Epithelial cell of proximal tubule (primary cell): Measurements from ENCODE around the gene NUMB. TPM values are rescaled to one million over a fixed set of nuclear protein-coding genes. Genes with fewer than 3 reads are reported as not detected.

ENCODE experiments used
- DNase-seq: peaks from one replicate; pipeline ENCODE4 v3.0.0-alpha.2; 2011; ENCODE audit warnings: low read depth
- H3K4me3 ChIP-seq: 2 replicates; pipeline ENCODE4 v1.5.1; 2011; ENCODE audit warnings: low read depth, mild to moderate bottlenecking, low read length
- total RNA-seq: library from RNA; depleted of rRNA; stranded (reverse); fragments of >200 nt; gene quantifications from 2 replicates; pipeline ENCODE4 v1.2.3, GENCODE V29; 2015
- TF ChIP-seq, protein P1 (sequence below): conservative IDR thresholded peaks from 2 replicates; pipeline ENCODE4 v1.5.1; 2012; ENCODE audit warnings: low read depth, mild to moderate bottlenecking, low read length

NUMB gene
- total RNA-seq, 1 donor from 2014 or later: 23.1 TPM

DNA sequence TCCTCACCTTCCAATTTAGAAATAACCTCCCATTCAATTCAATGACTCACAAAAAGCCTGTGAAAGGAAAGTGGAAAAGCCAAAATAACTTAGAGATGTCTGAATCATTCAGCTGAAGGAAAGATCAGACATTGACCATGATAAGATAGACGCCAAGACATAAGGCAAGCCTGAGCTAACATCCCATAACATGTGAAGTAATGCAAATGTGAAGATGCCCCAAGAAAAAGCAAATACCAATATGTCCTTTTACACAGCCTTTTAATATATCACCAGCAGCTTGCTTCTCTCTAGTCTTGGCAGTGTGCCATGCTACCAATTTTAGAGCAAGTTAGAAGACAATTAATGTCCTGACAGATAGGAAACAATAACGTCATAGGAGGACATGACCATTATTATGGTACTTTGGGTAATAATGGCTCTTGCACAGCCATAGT lies 2.4 kb upstream of the NUMB start:
- H3K4me3 ChIP-seq: no peak overlapping the region
- TF ChIP-seq, protein P1, sequence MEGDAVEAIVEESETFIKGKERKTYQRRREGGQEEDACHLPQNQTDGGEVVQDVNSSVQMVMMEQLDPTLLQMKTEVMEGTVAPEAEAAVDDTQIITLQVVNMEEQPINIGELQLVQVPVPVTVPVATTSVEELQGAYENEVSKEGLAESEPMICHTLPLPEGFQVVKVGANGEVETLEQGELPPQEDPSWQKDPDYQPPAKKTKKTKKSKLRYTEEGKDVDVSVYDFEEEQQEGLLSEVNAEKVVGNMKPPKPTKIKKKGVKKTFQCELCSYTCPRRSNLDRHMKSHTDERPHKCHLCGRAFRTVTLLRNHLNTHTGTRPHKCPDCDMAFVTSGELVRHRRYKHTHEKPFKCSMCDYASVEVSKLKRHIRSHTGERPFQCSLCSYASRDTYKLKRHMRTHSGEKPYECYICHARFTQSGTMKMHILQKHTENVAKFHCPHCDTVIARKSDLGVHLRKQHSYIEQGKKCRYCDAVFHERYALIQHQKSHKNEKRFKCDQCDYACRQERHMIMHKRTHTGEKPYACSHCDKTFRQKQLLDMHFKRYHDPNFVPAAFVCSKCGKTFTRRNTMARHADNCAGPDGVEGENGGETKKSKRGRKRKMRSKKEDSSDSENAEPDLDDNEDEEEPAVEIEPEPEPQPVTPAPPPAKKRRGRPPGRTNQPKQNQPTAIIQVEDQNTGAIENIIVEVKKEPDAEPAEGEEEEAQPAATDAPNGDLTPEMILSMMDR: no peak
- DNase-seq: no peak

DNA sequence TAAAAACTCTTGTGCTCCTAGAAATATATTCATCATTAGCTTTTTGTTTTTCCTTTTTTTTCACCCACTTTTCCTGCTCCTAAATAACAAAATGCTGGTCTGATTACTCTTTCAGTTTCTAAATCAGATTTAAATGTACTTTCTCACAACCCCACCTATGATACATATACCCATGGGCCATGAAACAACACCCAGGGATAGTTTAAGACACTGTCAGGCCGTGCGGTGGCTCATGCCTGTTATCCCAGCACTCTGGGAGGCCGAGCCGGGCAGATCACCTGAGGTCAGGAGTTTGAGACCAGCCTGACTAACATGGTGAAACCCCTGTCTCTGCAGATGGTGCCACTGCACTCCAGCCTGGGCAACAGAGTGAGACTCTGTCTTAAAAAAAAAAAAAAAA lies 1.6 kb upstream of the NUMB start:
- TF ChIP-seq, protein P1: no peak

DNA sequence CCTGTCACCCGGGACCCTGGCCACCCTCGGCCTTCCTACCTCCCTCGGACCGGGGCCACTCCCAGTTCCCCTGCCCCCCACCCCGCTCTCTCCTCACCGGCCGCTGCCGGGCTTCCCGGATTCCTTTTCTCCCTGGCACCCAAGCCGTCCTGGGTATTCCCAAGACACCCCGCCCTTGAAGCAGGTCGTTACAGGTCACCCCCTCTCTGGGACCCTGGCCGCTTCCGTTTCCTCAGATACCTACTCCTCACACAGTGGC lies 493 bp downstream of the NUMB start:
- no peak for DNase-seq
- H3K4me3 ChIP-seq: peak overlapping the region; percentile 90
- TF ChIP-seq, protein P1: no peak

More for the DNA sequence above, 1.6 kb upstream of the NUMB start:
- H3K4me3 ChIP-seq: no peak overlapping the region
- no peak for DNase-seq

DNA sequence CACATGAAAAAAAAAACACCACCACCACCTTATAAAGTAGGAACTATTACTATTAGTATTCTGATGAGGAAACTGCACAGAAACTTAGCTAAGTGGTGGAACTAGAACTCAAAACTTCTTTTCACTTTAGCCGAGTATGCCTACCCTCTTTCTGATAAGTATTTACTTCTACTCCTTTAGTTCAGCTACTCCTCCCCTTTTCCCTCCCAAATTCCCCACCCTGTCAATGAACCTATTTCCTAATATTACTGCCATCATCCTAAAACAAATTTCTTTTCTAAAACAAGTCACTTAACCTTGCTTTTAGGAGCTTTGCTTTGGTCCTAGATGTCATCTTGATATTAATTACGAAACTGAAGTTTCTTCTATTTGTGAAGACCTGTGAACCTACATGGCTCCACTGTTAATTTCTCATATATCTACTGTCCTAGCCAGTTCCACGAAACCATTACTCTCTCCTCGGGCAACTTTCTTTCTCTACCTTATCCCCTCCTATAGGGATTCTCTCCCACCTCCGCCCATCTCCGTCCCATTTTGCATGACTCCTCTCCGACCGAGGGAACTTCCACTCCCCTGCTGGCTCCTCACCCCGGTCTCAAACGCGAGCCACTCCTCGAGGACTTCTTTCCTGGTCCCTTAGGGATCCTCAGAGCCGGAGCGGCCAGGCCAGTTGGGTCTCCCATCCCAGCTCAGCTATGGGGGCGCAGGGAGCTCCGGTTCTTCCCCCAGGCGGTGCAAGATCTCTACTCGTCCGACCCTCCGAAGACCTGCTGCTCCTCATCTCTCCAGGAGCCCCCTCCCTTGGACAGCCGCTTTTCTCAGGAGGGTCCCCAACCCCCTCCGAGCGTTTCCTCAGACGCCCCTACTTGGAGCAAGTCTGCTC lies 1.1 kb downstream of the NUMB start:
- peak overlapping the region; percentile 90 for H3K4me3 ChIP-seq
- DNase-seq: no peak
- TF ChIP-seq, protein P1: no peak

DNA sequence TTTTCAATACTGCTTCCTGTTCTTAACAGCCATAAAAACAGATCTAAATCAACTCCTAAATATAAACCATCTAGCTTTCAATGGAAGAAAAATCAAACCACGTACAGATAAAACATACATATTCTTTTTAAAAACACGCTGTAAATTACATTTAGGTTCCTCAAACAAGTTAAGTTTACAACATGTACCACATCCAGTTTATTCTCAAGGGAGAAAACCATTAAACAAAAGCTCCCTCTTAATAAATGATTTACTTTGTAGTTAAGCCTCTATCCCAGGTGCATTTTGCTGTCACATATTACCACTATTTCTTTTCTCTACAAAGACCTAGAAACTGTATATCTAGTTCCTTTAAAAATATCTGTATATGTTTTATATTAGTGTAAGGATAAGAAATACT lies 3.1 kb downstream of the NUMB start:
- no peak for DNase-seq
- TF ChIP-seq, protein P1: no peak
- H3K4me3 ChIP-seq: peak overlapping the region; percentile 90

DNA sequence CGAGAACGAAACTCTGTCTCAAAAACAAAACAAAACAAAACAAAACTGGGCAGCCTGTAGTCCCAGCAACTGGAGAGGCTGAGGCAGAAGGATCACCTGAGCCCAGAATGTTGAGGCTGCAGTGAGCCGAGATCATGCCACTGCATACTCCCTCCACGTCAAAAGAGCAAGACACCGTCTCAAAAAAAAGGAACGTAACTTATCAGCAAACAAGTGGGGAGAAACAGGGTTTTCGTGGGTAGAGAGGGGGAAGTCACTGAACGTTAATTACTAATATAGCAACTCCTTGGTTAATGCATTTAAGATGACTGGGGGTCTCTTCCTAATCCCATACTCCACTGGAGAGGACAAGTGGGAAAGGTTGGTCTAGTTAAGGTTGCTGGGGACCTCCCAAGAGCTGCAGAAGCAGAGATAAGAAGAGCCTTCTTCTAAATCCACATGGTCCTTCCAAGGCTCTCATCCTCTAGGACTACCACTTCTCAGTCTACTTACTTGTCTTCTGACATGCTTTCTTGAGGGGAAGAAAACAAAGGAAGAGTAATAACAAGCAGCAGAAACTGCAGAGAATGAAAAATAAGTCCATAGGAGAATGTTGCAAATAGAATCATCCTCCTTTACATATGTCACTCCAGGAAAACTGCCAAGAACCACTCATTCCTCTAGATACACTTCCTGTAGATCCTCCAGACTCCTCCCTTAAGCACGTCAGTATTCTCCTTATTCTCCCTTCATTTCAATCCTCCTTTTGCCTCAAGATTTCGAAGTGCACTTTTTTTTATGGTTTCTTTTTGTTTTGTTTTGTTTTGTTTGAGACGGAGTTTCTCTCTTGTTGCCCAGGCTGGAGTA lies 5.8 kb downstream of the NUMB start:
- TF ChIP-seq, protein P1: no peak
- no peak for DNase-seq
- H3K4me3 ChIP-seq: no peak overlapping the region
